Mucosa of stomach (tissue), 1 donor: ENCODE data around the gene SLFN5.
A peak's percentile ranks its signal among the peaks of the same experiment; 100 is the strongest.
"Not testable (repeated sequence)": the region's sequence is repeated elsewhere in the genome, so short reads cannot be mapped to it uniquely, and the experiment has no call there.

Experiments used
- H3K27me3 ChIP-seq: one replicate; pipeline ENCODE4 v1.7.0; 2013; ENCODE audit warnings: mild to moderate bottlenecking, low read length; ENCODE audit not compliant: control insufficient read depth, insufficient read depth
- H3K36me3 ChIP-seq: one replicate; pipeline ENCODE4 v1.7.0; 2013; ENCODE audit warnings: low read length; ENCODE audit not compliant: control insufficient read depth, insufficient read depth
- H3K4me1 ChIP-seq: one replicate; pipeline ENCODE4 v1.7.0; 2013; ENCODE audit warnings: mild to moderate bottlenecking, low read length; ENCODE audit not compliant: control insufficient read depth, insufficient read depth
- H3K4me3 ChIP-seq: one replicate; pipeline ENCODE4 v1.7.0; 2013; ENCODE audit warnings: low read length
- H3K9ac ChIP-seq: one replicate; pipeline ENCODE4 v1.7.0; 2013; ENCODE audit warnings: mild to moderate bottlenecking, low read length, moderate library complexity
- H3K9me3 ChIP-seq: one replicate; pipeline ENCODE4 v1.7.0; 2013; ENCODE audit warnings: mild to moderate bottlenecking, low read length, moderate library complexity; ENCODE audit not compliant: control insufficient read depth
- donor health status: Pancreatic carcinoma.

The SLFN5 gene

GRCh38 chr17:35224436-35224835 lies 18.4 kb upstream of the SLFN5 start:
- no peaks in the 10 kb centered on the region for H3K27me3 ChIP-seq
- H3K4me1 ChIP-seq, result no peaks in the 10 kb centered on the region
- no peak overlapping the region for H3K4me3 ChIP-seq
- H3K9ac ChIP-seq, result no peak overlapping the region
- H3K9me3 ChIP-seq, result no peaks in the 10 kb centered on the region
- no peaks in the 10 kb centered on the region for H3K36me3 ChIP-seq

- Histone ChIP-seq H3K9ac (no peak overlapping the region), H3K27me3 (no peaks in the 10 kb centered on the region), H3K36me3 (no peaks in the 10 kb centered on the region), H3K9me3 (no peaks in the 10 kb centered on the region), H3K4me3 (no peak overlapping the region), H3K4me1 (no peaks in the 10 kb centered on the region)
Measured at GRCh38 chr17:35227546-35227945, 15.3 kb upstream of the SLFN5 start.

- H3K4me3 ChIP-seq, result no peak overlapping the region
- H3K36me3 ChIP-seq, result no peaks in the 10 kb centered on the region
- H3K9me3 ChIP-seq, result no peaks in the 10 kb centered on the region
- no peaks in the 10 kb centered on the region for H3K27me3 ChIP-seq
- no peak overlapping the region for H3K9ac ChIP-seq
- H3K4me1 ChIP-seq, result no peaks in the 10 kb centered on the region
Measured at GRCh38 chr17:35229638-35230037, 13.2 kb upstream of the SLFN5 start.

- not testable (repeated sequence) for H3K36me3 ChIP-seq, H3K4me3 ChIP-seq, H3K27me3 ChIP-seq, H3K9me3 ChIP-seq, H3K9ac ChIP-seq, H3K4me1 ChIP-seq
Measured at GRCh38 chr17:35234315-35234714, 8.6 kb upstream of the SLFN5 start.

- no peaks in the 10 kb centered on the region for H3K27me3 ChIP-seq
- H3K9me3 ChIP-seq, result no peaks in the 10 kb centered on the region
- H3K4me3 ChIP-seq, result no peak overlapping the region
- H3K4me1 ChIP-seq, result no peaks in the 10 kb centered on the region
- H3K36me3 ChIP-seq, result no peaks in the 10 kb centered on the region
- no peak overlapping the region for H3K9ac ChIP-seq
Measured at GRCh38 chr17:35235289-35235688, 7.6 kb upstream of the SLFN5 start.

GRCh38 chr17:35235917-35236316 lies 7.0 kb upstream of the SLFN5 start:
- no peaks in the 10 kb centered on the region for H3K9me3 ChIP-seq
- no peaks in the 10 kb centered on the region for H3K4me1 ChIP-seq
- no peaks in the 10 kb centered on the region for H3K27me3 ChIP-seq
- H3K4me3 ChIP-seq, result no peak overlapping the region
- no peaks in the 10 kb centered on the region for H3K36me3 ChIP-seq
- no peak overlapping the region for H3K9ac ChIP-seq

- Histone ChIP-seq H3K4me3 (no peak overlapping the region), H3K9me3 (no peaks in the 10 kb centered on the region), H3K4me1 (peaks cover 5% of the 10 kb centered on the region), H3K27me3 (no peaks in the 10 kb centered on the region), H3K36me3 (no peaks in the 10 kb centered on the region), H3K9ac (no peak overlapping the region)
Measured at GRCh38 chr17:35236821-35237220, 6.1 kb upstream of the SLFN5 start.

GRCh38 chr17:35238821-35239220 lies 4.1 kb upstream of the SLFN5 start:
- no peaks in the 10 kb centered on the region for H3K36me3 ChIP-seq
- H3K4me1 ChIP-seq, result peaks cover 8% of the 10 kb centered on the region
- no peak overlapping the region for H3K4me3 ChIP-seq
- H3K9me3 ChIP-seq, result no peaks in the 10 kb centered on the region
- no peaks in the 10 kb centered on the region for H3K27me3 ChIP-seq
- H3K9ac ChIP-seq, result no peak overlapping the region

GRCh38 chr17:35239823-35240222 lies 3.0 kb upstream of the SLFN5 start:
- Histone ChIP-seq H3K4me1 (peaks cover 16% of the 10 kb centered on the region), H3K4me3 (no peak overlapping the region), H3K9ac (no peak overlapping the region), H3K27me3 (no peaks in the 10 kb centered on the region), H3K36me3 (no peaks in the 10 kb centered on the region), H3K9me3 (no peaks in the 10 kb centered on the region)

GRCh38 chr17:35240861-35241260 lies 2.0 kb upstream of the SLFN5 start:
- Histone ChIP-seq H3K27me3 (no peaks in the 10 kb centered on the region), H3K4me1 (peaks cover 19% of the 10 kb centered on the region), H3K9me3 (no peaks in the 10 kb centered on the region), H3K4me3 (no peak overlapping the region), H3K36me3 (no peaks in the 10 kb centered on the region), H3K9ac (no peak overlapping the region)

GRCh38 chr17:35241520-35241919 lies 1.4 kb upstream of the SLFN5 start:
- Histone ChIP-seq H3K9ac (peak overlapping the region; percentile 92), H3K36me3 (no peaks in the 10 kb centered on the region), H3K9me3 (no peaks in the 10 kb centered on the region), H3K4me3 (peak overlapping the region; percentile 36), H3K27me3 (no peaks in the 10 kb centered on the region), H3K4me1 (peaks cover 19% of the 10 kb centered on the region)

GRCh38 chr17:35242158-35242804 lies 591 bp upstream of the SLFN5 start:
- no peaks in the 10 kb centered on the region for H3K27me3 ChIP-seq
- H3K4me3 ChIP-seq, result peak overlapping the region; percentile 36
- H3K36me3 ChIP-seq, result no peaks in the 10 kb centered on the region
- peaks cover 19% of the 10 kb centered on the region for H3K4me1 ChIP-seq
- no peaks in the 10 kb centered on the region for H3K9me3 ChIP-seq
- peak overlapping the region; percentile 92 for H3K9ac ChIP-seq
